Stimulated activated CD8-positive, alpha-beta memory T cell treated with anti-CD3 and anti-CD28 coated beads, Interleukin-7, amount 100 ng/mL, for 1 hour (primary cell): Measurements from ENCODE around the gene ZCCHC8.
"Not testable (repeated sequence)": the region's sequence is repeated elsewhere in the genome, so short reads cannot be mapped to it uniquely, and the experiment has no call there.

ENCODE experiments used
- DNase-seq, 2 donors: peaks; one replicate each; pipeline ENCODE4 v3.0.0-alpha.2; 2020; ENCODE audit warnings: low read depth in 2 of 2

Gene ZCCHC8

DNA sequence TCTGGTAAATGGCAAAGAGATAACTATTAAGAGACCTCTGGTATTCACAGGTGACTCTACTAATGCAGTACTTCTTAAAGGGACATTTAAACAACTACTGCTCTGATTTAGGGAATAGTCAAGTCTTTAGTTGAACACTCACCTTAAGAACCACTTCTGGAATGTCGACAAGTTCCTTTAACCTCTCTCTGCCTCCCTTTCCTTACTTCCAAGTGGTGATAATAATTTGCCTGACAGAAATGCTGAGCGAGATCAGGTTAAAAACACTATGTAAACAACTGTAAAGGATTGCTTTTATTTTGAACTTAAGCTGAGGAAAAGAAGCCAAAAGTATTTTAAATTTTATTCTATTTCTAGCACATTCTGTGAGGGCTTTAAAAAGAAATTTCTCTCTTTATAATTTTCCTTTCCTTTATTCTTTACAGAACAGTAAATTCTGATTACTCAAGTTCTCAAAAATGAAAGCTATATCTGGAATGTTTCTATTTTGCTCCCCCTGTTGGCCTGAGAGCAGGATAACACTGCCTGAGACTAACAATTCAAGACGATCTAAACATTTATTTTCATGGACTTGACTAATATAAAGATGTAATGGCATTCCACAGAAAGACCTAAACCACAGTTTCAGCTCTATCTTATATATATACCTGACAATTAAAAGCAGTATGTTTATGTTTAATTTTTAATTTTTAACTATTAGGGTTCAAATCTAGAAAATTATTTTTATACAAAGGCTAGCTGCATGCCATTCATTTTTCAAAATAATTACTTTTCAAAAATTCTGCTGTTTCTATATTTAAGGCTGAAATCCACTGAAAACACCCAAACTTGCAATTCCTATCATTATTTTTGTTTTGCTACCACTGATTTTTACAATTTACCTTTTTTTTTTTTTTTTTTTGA is 29.2 kb downstream of the ZCCHC8 start:
- no peak for DNase-seq

DNA sequence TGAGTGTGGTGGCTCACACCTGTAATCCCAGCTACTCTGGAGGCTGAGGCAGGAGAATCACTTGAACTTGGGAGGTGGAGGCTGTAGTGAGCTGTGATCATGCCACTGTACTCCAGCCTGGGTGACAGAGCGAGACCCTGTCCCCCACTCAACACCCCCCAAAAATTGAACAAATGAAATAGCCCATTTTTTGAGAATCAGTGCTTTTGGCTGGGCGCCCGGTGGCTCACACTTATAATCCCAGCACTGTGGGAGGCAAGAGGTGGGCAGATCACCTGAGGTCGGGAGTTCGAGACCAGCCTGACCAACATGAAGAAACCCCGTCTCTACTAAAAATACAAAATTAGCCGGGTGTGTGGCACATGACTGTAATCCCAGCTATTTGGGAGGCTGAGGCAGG is 30.2 kb downstream of the ZCCHC8 start:
- DNase-seq: not testable (repeated sequence)

DNA sequence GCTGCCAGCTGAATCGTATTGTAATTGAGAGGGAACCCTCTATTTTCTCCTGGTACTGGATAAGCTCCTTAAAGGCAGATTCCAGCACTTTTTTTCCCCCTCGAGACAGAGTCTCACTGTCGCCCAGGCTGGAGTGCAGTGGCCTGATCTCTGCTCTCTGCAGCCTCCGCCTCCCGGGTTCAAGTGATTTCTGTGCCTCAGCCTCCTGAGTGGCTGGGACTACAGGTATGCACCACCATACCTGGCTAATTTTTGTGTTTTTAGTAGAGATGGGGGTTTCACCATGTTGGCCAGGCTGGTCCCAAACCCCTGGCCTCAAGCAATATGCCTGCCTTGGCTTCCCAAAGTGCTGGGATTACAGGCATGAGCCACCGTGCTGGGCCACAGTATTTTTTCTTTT is 30.9 kb downstream of the ZCCHC8 start:
- DNase-seq: not testable (repeated sequence)

DNA sequence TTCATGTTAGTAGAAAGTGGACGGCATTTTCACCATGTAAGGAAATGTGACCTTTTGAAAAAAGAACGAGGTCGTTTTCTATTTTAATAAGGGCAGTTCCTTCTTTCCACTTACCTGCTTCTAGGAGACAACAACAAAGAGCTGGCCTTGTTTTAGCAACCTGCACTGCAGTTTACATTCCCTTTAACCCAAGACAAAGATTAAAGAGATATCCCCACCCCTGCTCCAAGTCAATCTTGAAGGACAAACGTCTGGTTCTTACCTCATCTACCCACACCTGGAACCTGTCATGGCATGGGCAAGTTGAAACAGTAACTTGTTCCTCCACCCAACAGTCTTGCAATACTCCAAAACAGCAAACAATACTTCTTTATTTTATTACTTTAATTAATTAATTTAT is 32.7 kb downstream of the ZCCHC8 start:
- no peak for DNase-seq

DNA sequence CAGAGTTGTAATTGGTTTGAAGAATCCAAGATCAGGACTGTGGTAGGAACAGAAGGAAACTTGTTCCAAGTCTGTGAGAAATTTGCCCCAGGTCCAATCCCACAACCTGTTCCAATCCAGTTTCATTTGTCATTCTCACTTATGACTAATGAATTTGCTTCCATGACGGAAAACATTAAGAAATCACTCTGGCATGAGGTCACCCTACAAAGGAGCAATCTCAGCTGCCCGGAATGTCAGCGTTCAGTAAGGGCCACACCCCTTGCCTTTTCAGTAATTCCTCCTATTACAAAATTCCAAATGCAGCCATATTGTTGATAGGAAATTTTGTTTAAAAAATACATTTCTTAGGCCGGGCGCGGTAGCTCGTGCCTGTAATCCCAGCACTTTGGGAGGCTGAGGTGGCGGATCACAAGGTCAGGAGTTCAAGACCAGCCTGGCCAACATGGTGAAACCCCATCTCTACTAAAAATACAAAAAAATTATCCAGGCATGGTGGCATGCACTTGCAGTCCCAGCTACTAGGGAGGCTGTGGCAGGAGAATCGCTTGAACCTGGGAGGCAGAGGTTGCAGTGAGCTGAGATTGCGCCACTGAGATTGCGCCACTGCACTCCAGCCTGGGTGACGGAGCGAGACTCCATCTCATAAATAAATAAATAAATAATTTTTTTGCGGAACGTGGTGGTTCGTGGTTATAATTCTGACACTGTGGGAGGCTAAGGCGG is 36.3 kb downstream of the ZCCHC8 start:
- not testable (repeated sequence) for DNase-seq

DNA sequence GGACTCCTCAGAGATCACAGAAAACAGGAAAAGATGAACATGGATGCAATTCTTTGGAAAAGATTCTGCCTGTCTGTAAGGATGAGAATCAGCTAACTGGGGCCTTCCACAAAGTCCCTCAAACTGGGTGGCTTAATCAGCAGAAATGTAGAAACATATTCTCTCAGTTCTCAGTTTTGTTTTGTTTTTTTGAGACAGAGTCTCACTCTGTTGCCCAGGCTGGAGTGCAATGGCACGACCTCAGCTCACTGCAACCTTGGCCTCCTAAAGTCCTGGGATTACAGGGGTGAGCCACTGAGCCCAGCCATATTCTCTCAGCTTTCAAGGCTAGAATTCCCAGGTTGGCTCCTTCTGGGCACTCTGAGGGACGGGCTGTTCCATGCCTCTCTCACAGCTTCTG is 40.1 kb downstream of the ZCCHC8 start:
- no peak for DNase-seq

DNA sequence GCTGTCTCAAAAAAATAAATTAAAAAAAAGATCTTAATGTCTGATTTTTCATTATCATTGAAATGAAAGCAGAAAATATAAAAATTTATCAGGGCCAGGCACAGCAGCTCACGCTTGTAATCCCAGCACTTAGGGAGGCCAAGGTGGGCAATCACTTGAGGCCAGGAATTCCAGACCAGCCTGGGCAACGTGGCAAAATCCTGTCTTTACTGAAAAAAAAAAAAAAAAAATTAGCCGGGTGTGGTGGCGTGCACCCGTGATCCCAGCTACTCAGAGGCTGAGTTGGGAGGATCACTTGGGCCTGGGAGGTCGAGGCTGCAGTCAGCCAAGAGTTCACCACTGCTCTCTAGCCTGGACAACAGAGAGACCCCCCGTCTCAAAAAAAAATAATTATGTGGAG is 40.7 kb downstream of the ZCCHC8 start:
- no peak for DNase-seq

DNA sequence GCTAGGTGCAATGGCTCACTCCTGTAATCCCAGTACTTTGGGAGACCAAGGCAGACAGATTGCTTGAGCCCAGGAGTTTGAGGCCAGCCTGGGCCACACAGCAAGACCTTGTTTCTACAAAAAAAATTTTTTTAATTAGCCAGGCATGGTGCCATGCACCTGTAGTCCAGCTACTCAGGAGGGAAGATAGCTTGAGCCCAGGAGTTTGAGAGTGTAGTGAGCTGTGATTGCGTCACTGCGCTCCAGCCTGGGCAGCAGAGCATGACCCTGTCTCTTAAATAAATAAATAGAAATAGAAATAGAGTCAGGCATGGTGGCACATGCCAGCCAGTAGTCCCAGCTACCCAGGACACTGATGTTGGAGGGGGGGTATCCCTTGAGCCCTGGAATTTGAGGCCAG is 41.5 kb downstream of the ZCCHC8 start:
- no peak for DNase-seq

DNA sequence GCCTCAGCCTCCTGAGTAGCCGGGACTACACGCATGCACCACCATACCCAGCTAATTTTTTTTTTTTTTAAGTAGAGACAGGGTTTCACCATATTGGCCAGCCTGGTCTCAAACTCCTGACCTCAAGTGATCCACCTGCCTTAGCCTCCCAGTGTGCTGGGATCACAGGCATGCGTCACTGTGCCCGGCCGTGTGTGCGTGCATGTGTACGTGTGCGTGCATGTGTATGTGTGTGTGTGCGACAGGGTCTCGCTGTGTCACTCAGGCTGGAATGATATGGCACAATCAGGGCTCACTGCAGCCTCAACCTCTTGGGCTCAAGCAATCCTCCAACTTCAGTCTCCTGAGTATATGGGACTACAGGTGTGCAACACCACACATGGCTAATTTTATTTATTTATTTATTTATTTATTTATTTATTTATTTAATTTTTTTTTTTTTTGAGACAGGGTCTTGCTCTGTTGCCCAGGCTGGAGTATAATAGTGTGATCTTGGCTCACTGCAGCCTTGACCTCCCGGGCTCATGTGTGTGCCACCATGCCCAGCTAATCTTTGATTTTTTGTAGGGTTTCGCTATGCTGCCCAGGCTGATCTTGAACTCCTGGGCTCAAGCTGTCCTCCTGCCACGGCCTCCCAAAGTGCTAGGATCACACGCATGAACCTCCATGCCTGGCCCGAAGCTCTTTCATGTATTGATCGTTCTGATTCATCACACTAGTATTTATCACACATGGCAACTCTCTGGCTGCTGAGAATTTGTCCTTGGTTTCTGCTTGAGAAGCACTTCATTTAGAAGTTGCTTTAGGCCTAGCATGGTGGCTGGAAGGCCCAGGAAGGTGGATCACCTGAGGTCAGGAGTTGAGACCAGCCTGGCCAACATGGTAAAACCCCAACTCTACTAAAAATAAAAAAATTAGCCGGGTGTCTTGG is 42.4 kb downstream of the ZCCHC8 start:
- DNase-seq: no peak

DNA sequence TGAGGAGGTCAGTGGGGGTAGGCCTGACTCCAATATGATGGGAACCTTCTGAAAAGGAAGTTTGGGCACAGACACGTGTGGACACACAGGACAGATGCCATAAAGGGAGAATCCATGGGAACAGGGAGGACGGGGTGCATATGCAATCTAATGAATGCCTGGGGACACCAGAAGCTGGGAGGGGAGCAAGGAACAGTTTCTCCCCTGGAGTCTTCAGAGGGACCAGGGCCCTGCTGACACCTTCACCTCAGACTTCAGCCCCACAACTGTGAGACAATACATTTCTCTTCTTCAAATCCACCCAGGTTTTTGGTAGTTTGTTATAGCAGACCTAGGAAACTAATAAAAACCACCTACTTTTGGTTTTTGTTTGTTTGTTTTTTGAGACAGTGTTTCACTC is 43.1 kb downstream of the ZCCHC8 start:
- DNase-seq: no peak

DNA sequence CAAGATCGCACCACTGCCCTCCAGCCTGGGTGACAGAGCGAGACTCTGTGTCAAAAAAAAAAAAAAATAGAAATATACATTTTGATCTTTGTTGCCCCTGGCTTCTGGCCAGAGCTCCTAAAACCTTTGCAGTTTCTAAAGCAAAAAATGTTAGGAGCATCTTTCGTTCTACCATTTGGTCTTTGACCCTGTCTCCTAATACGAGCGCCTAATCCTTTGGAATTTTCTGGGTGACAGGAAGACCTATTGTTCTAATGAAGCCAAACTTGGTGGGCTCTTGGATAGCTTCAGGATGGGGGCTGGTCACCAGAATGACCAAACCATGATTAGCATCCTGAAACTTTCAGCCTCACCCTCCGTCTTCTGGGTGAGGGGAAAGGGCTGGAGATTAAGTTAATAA is 46.0 kb downstream of the ZCCHC8 start:
- no peak for DNase-seq

DNA sequence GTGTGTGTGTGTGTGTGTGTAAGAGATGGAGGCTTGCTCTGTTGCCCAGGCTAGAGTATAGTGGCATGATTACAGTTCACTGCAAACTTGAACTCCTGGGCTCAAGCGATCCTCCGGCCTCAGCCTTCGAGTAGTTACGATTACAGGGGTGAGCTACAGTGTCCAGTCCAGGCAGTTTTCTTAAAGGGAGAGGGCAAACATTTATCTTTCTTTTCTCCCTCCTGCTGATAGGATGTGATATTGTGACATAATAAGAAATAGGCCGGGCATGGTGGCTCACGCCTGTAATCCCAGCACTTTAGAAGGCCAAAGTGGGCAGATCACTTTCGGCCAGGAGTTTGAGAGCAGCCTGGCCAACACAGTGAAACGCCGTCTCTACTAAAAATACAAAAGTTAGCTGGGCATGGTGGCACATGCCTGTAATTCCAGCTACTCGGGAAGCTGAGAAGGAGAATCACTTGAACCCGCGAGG is 46.4 kb downstream of the ZCCHC8 start:
- no peak for DNase-seq

DNA sequence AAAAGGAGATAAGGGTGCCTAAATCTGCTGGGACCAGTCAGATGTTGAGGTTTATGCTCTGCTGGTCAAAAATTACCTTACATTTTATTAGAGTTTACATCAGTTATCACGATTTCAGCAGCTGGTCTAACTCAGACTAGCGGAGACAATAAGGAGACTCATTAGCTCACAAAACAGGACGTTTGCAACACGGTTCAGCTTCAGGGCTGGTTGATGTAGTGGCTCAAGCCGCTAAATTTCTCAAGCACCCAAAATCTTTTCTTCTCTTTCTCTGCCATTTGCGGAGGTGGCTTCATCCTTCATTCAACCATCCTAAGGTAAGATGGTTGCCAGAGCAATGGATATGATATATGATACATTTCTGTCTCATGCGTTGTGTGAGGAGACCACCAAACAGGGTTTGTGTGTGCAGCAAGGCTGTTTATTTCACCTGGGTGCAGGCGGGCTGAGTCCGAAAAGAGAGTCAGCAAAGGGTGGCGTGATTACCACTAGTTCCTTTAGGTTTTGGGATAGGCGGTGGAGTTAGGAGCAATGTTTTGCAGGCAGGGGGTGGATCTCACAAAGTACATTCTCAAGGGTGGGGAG is 47.9 kb downstream of the ZCCHC8 start:
- DNase-seq: no peak

DNA sequence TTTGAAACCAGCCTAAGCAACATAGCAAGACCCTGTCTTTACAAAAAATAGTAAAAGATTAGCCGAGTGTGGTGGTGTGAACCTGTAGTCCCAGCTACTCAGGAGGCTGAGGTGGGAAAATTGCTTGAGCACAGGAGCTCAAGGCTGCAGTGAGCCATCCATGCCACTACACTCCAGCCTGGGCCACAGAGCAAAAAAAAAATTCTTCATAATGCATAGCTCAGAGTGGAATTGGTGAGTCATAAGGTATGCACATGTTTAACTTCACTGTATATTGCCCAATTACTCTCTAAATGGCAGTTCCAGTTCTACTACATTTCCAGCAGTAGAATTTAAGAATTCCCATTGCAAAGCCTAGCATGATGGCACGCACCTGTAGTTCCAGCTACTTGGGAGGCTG is 51.4 kb downstream of the ZCCHC8 start:
- DNase-seq: no peak

DNA sequence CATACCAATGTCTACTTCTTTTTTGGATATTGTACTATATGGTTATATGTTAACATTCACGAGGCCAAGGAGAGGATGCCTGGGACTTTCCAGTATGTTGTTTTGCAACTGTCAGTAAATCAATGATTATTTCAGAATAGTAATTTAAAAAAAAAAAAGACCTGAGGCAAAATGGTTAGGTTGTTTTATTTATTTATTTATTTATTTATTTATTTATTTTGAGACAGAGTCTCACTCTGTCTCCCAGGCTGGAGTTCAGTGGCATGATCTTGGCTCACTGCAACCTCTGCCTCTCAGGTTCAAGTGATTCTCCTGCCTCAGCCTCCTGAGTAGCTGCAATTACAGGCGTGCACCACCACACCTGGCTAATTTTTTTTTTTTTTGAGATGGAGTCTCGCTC is 52.9 kb downstream of the ZCCHC8 start:
- not testable (repeated sequence) for DNase-seq

DNA sequence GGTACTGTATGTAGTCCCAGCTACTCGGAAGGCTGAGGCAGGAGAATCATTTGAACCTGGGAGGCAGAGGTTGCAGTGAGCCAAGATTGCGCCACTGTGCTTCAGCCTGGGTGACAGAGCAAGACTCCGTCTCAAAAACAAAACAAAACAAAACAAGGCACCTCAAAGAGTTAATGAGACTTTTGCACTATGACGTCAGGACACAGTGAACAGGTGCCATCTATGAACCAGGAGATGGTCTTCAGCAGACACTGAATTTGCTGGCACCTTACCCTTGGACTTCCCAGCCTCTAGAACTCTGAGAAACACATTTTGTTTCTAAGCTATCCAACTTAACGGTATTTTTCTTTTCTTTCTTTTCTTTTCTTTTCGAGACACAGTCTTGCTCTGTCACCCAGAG is 54.3 kb downstream of the ZCCHC8 start:
- not testable (repeated sequence) for DNase-seq

DNA sequence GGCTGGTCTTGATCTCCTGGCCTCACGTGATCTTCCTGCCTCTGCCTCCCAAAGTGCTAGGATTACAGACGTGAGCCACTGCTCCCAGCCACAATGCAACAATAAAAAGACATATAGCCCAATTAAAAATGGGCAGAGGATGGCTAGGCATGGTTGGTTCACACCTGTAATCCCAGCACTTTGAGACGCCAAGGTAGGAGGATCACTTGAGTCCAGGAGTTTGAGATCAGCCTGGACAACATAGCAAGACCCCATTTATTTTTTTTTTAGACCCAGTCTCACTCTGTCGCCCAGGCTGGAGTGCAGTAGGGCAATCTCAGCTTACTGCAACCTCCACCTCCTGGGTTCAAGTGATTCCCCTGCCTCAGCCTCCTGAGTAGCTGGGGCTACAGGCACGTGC is 56.7 kb downstream of the ZCCHC8 start:
- not testable (repeated sequence) for DNase-seq

DNA sequence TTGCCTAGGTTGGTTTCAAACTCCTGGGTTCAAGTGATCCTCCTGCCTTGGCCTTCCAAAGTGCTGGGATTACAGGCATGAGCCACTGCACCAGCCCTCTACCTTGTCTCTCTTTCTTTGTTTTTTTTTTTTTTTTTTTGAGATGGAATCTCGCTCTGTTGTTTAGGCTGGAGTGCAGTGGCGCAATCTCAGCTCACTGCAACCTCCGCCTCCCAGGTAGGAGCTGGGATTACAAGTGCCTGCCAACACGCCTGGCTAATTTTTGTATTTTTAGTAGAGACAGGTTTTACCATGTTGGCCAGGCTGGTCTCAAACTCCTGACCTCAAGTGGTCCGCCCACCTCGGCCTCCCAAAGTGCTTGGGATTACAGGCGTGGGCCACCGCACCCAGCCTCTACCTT is 61.9 kb downstream of the ZCCHC8 start:
- DNase-seq: not testable (repeated sequence)

DNA sequence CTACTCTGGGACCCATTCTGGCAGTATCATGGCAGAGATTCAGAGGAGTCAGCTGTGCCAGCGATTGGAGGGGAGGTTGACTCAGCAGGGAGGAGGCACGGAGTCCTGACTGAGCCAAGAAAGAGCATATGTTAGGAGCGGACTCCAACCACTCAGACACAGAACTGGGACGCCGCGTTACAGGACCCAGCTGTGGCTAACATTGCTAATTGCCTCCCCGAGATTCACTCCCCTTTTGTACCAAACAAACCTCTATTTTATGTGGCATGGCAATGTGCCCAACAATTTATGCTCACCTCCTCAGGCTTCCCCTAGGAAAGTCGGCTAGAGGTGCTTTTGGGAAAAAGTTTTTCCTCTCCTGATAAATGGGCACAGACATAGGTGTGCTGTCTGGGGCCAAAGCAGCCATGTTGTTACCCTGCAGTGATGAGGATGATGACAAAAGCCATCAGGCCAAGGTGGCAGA is 63.0 kb downstream of the ZCCHC8 start:
- DNase-seq: no peak

DNA sequence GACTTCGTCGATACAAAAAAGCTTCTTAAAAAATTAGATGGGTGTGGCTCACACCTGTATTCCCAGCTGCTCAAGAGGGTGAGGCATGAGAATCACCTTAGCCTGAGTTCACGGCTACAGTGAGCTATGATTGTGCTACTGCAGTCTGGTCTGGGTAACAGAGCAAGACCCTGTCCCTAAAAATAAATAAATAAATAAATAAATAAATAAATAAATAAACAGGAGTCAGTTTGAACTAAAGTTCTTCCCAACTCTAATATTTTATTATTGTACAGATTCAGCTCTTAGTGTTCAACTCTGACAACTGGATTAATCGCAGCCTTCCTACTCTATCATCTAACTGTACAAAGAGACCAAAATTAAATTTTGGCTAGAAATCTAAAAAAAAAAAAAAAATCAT is 65.5 kb downstream of the ZCCHC8 start:
- no peak for DNase-seq

DNA sequence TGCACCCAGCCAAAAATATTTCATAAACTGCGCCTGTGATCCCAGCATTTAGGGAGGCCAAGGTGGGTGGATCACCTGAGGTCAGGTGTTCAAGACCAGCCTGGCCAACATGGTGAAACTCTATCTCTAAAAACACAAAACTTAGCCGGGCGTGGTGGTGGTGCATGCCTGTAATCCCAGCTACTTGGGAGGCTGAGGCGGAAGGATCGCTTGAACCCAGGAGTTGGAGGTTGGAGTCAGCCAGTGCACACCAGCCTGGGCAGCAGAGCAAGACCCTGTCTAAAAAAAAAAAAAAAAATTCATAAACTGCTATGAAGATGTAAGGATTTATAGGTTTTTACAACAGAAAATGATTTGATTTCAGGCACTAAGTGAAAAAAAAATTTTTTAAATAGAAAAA is 71.7 kb downstream of the ZCCHC8 start:
- DNase-seq: not testable (repeated sequence)
